ENCODE measurements around the gene IGSF21. TPM values are rescaled to one million over a fixed set of nuclear protein-coding genes. Genes with fewer than 3 reads are reported as not detected.

The IGSF21 gene
- polyA plus RNA-seq, 1 donor (not counting 4 experiments of a cell fraction or from before 2014, with no cell fraction given): not detected

- H3K27me3 ChIP-seq (ENCODE audit: control insufficient read depth, extremely low read depth, insufficient read depth, low read length): no peaks in the 10 kb centered on the region
- FAIRE-seq (no peak), DNase-seq (ENCODE audit: low read depth, low spot score) (no peak)
- no peak overlapping the region for H3K4me3 ChIP-seq (ENCODE audit: control insufficient read depth in 2 of 3, extremely low read depth in 1 of 3, insufficient read depth in 2 of 3, low read depth in 1 of 3, low read length in 3 of 3)
- H2AFZ ChIP-seq (ENCODE audit: control insufficient read depth, low read length): no peak overlapping the region
- H4K20me1 ChIP-seq (ENCODE audit: control insufficient read depth, extremely low read depth, insufficient read depth, low read length): no peaks in the 10 kb centered on the region
- no peaks in the 10 kb centered on the region for H3K9me1 ChIP-seq (ENCODE audit: control insufficient read depth, extremely low read depth, insufficient read depth, low read length)
- H3K27ac ChIP-seq (ENCODE audit: control insufficient read depth, insufficient read depth, low read length): no peak overlapping the region
- no peak overlapping the region for H3K4me2 ChIP-seq (ENCODE audit: control insufficient read depth, extremely low read depth, insufficient read depth, low read depth, low read length)
- no peaks in the 10 kb centered on the region for H3K9me3 ChIP-seq (ENCODE audit: control insufficient read depth, low read depth, low read length)
- H3K9ac ChIP-seq (ENCODE audit: control insufficient read depth, extremely low read depth, insufficient read depth, low read length): no peak overlapping the region
- no peaks in the 10 kb centered on the region for H3K4me1 ChIP-seq (ENCODE audit: control insufficient read depth, extremely low read depth, insufficient read depth, low read length)
- no peaks in the 10 kb centered on the region for H3K79me2 ChIP-seq (ENCODE audit: control insufficient read depth, insufficient read depth, low read length)
- H3K36me3 ChIP-seq (ENCODE audit: control insufficient read depth in 2 of 2, extremely low read depth in 1 of 2, insufficient read depth in 2 of 2, low read length in 2 of 2): no peaks in the 10 kb centered on the region
- dilution Hi-C loops (cut with MboI; ENCODE audit: extremely low pct_ligation_motif_present, low sequenced_read_pairs): no loop called here
- TF ChIP-seq CTCF (optimal IDR thresholded peaks at IDR 0.05 in 1 of 3, IDR thresholded peaks at IDR 0.05 in 1 of 3, conservative IDR thresholded peaks at IDR 0.05 in 1 of 3; ENCODE audit: extremely low read depth in 1 of 3, insufficient read depth in 2 of 3, low read length in 3 of 3): no peak
These were observed 230.2 kb downstream of the IGSF21 start for GRCh38 chr1:18337757-18338156.

- Histone ChIP-seq H3K4me3 (ENCODE audit: control insufficient read depth in 2 of 3, extremely low read depth in 1 of 3, insufficient read depth in 2 of 3, low read depth in 1 of 3, low read length in 3 of 3) (no peak overlapping the region), H3K9me3 (ENCODE audit: control insufficient read depth, low read depth, low read length) (no peaks in the 10 kb centered on the region), H3K9me1 (ENCODE audit: control insufficient read depth, extremely low read depth, insufficient read depth, low read length) (no peaks in the 10 kb centered on the region), H3K27me3 (ENCODE audit: control insufficient read depth, extremely low read depth, insufficient read depth, low read length) (no peaks in the 10 kb centered on the region), H2AFZ (ENCODE audit: control insufficient read depth, low read length) (no peak overlapping the region), H3K4me1 (ENCODE audit: control insufficient read depth, extremely low read depth, insufficient read depth, low read length) (no peaks in the 10 kb centered on the region), H3K79me2 (ENCODE audit: control insufficient read depth, insufficient read depth, low read length) (no peaks in the 10 kb centered on the region), H4K20me1 (ENCODE audit: control insufficient read depth, extremely low read depth, insufficient read depth, low read length) (no peaks in the 10 kb centered on the region), H3K27ac (ENCODE audit: control insufficient read depth, insufficient read depth, low read length) (no peak overlapping the region), H3K4me2 (ENCODE audit: control insufficient read depth, extremely low read depth, insufficient read depth, low read depth, low read length) (no peak overlapping the region), H3K36me3 (ENCODE audit: control insufficient read depth in 2 of 2, extremely low read depth in 1 of 2, insufficient read depth in 2 of 2, low read length in 2 of 2) (no peaks in the 10 kb centered on the region), H3K9ac (ENCODE audit: control insufficient read depth, extremely low read depth, insufficient read depth, low read length) (no peak overlapping the region)
- FAIRE-seq: no peak
- dilution Hi-C loops (cut with MboI; ENCODE audit: extremely low pct_ligation_motif_present, low sequenced_read_pairs): no loop called here
- TF ChIP-seq EZH2 (IDR thresholded peaks at IDR 0.05; ENCODE audit: low read length) (no peak), CTCF (optimal IDR thresholded peaks at IDR 0.05 in 1 of 3, IDR thresholded peaks at IDR 0.05 in 1 of 3, conservative IDR thresholded peaks at IDR 0.05 in 1 of 3; ENCODE audit: extremely low read depth in 1 of 3, insufficient read depth in 2 of 3, low read length in 3 of 3) (no peak)
- DNase-seq (ENCODE audit: low read depth, low spot score): no peak
These were observed 231.6 kb downstream of the IGSF21 start for GRCh38 chr1:18339161-18339560.

All from keratinocyte (primary cell).